Breast epithelium (tissue), 3 donors: ENCODE results near the gene BZW2.

Experiments used
- CTCF ChIP-seq, 3 donors: fragments of 450-650 bp; IDR thresholded peaks; one replicate each; pipeline ENCODE4 v1.5.1; 2016 to 2017; ENCODE audit warnings: antibody characterized with exemption in 3 of 3, mild to moderate bottlenecking in 3 of 3, moderate library complexity in 3 of 3
- POLR2AphosphoS5 ChIP-seq, 3 donors: sonication (generic); formaldehyde crosslinking; IDR thresholded peaks; one replicate each; pipeline ENCODE4 v1.6.1; 2017; ENCODE audit warnings: antibody characterized with exemption in 3 of 3

GRCh38 chr7:16616542-16616941 lies 29.4 kb upstream of the BZW2 start:
- TF ChIP-seq POLR2AphosphoS5 (IDR thresholded peaks at IDR 0.05) (no peak), CTCF (IDR thresholded peaks at IDR 0.05) (no peak)
